ENCODE measurements around the gene FHOD3. TPM values are rescaled to one million over a fixed set of nuclear protein-coding genes. Genes with fewer than 3 reads are reported as not detected.

The FHOD3 gene
- total and polyA plus RNA-seq, 9 of the 15 experiments (the other 6 are each of a cell fraction or from before 2014, with no cell fraction given): 0.11 TPM; not detected in 8

- TF ChIP-seq THAP12 (CRISPR knock-in tag; IDR thresholded peaks at IDR 0.05) (no peak), ZHX1 (conservative IDR thresholded peaks at IDR 0.05; ENCODE audit: low read length) (no peak), ZNF217 (CRISPR knock-in tag; IDR thresholded peaks at IDR 0.05) (no peak), JUN (IDR thresholded peaks at IDR 0.05; ENCODE audit: borderline replicate concordance, low read depth, low read length) (no peak), JUN (CRISPR knock-in tag; IDR thresholded peaks at IDR 0.05; ENCODE audit: borderline replicate concordance) (no peak), XRCC3 (IDR thresholded peaks at IDR 0.05) (no peak), CBFA2T3 (IDR thresholded peaks at IDR 0.05) (peak; percentile 68), KDM1A (IDR thresholded peaks at IDR 0.05) (peak; percentile 51 to 58; a peak in 2 of 4 replicates), BRF2 (IDR thresholded peaks at IDR 0.05; ENCODE audit: borderline replicate concordance, insufficient read depth, insufficient read length) (no peak), SRSF1 (IDR thresholded peaks at IDR 0.05; ENCODE audit: low read depth, low read length) (no peak), HCFC1 (IDR thresholded peaks at IDR 0.05; ENCODE audit: low read depth, low read length) (no peak), USF2 (CRISPR knock-in tag; IDR thresholded peaks at IDR 0.05) (0 out of 2 replicates have a peak, but pooled peaks have one; percentile 24), SETDB1 (IDR thresholded peaks at IDR 0.05; ENCODE audit: low read length) (no peak), ZNF57 (CRISPR knock-in tag; IDR thresholded peaks at IDR 0.05) (no peak), PHB (CRISPR knock-in tag; IDR thresholded peaks at IDR 0.05) (no peak), POLR2A (conservative IDR thresholded peaks at IDR 0.05) (no peak), SRSF9 (IDR thresholded peaks at IDR 0.05; ENCODE audit: borderline replicate concordance, low read depth, low read length) (no peak), ZNF512 (tag; IDR thresholded peaks at IDR 0.05) (no peak), RFX7 (CRISPR knock-in tag; IDR thresholded peaks at IDR 0.05) (no peak), HNRNPK (IDR thresholded peaks at IDR 0.05; ENCODE audit: low read depth, low read length, poor library complexity, severe bottlenecking) (no peak), TAL1 (IDR thresholded peaks at IDR 0.05) (peak; percentile 66), ELF4 (CRISPR knock-in tag; IDR thresholded peaks at IDR 0.05) (no peak)
Measured at GRCh38 chr18:36379435-36379984, 82.0 kb downstream of the FHOD3 start (continued).

Measured in K562 (cell line).